MCF 10A (cell line): ENCODE data around the gene DLL3. TPM values are rescaled to one million over a fixed set of nuclear protein-coding genes. Genes with fewer than 3 reads are reported as not detected.
A peak's percentile ranks its signal among the peaks of the same experiment; 100 is the strongest.

ENCODE experiments used
- BruUV-seq: library from RNA; stranded (reverse); fragments of 400-500 nt; replicated peaks from 2 replicates; lab custom pipeline; 2021; lab: Mats Ljungman, UMichigan
- CTCF ChIA-PET: fragments of 300-600 bp; sonication (Branson Sonifier 250); formaldehyde crosslinking; extraction: SDS; loops from one replicate; lab custom pipeline; 2021; ENCODE audit warnings: antibody characterized with exemption, inconsistent platforms; lab: Yijun Ruan, JAX
- POLR2A ChIA-PET: fragments of 300-600, 350-650 bp; sonication (Branson Sonifier 250); formaldehyde crosslinking; extraction: SDS; loops from one replicate; lab custom pipeline; 2020; ENCODE audit warnings: antibody characterized with exemption, inconsistent platforms; lab: Yijun Ruan, JAX
- DNase-seq: peaks from one replicate; pipeline ENCODE4 v3.0.0-alpha.2; 2018; ENCODE audit not compliant: unreplicated experiment
- H3K27ac Mint-ChIP-seq: one replicate; pipeline ENCODE4 v1.8.0; 2022; ENCODE audit warnings: mild to moderate bottlenecking, low read depth, mixed read lengths; ENCODE audit not compliant: unreplicated experiment
- H3K27me3 Mint-ChIP-seq: one replicate; pipeline ENCODE4 v1.8.0; 2022; ENCODE audit warnings: mixed read lengths; ENCODE audit not compliant: insufficient read depth, unreplicated experiment
- H3K36me3 Mint-ChIP-seq: one replicate; pipeline ENCODE4 v1.8.0; 2022; ENCODE audit warnings: mild to moderate bottlenecking, moderate library complexity, mixed read lengths; ENCODE audit not compliant: insufficient read depth, unreplicated experiment
- H3K4me1 Mint-ChIP-seq: one replicate; pipeline ENCODE4 v1.8.0; 2022; ENCODE audit warnings: mixed read lengths; ENCODE audit not compliant: insufficient read depth, unreplicated experiment
- H3K4me3 Mint-ChIP-seq: one replicate; pipeline ENCODE4 v1.8.0; 2022; ENCODE audit warnings: mild to moderate bottlenecking, moderate library complexity, mixed read lengths; ENCODE audit not compliant: unreplicated experiment
- H3K9me3 Mint-ChIP-seq: one replicate; pipeline ENCODE4 v1.8.0; 2022; ENCODE audit warnings: mixed read lengths; ENCODE audit not compliant: unreplicated experiment
- CTCF ChIP-seq: fragments of 200-600 bp; IDR thresholded peaks from one replicate; pipeline ENCODE4 v1.8.0; 2022; ENCODE audit warnings: antibody characterized with exemption, mild to moderate bottlenecking; ENCODE audit not compliant: unreplicated experiment
- intact Hi-C: fragments of 100-400 bp; cut with micrococcal nuclease; formaldehyde crosslinking; loops from 2 replicates; pipeline ENCODE4 v1.14.1; 2022
- total RNA-seq: library from RNA; stranded (reverse); gene quantifications from 2 replicates; pipeline ENCODE4 v1.2.3, GENCODE V29; 2022

DLL3 gene
- total RNA-seq, 1 experiment from 2014 or later = 0.68 TPM

DNA sequence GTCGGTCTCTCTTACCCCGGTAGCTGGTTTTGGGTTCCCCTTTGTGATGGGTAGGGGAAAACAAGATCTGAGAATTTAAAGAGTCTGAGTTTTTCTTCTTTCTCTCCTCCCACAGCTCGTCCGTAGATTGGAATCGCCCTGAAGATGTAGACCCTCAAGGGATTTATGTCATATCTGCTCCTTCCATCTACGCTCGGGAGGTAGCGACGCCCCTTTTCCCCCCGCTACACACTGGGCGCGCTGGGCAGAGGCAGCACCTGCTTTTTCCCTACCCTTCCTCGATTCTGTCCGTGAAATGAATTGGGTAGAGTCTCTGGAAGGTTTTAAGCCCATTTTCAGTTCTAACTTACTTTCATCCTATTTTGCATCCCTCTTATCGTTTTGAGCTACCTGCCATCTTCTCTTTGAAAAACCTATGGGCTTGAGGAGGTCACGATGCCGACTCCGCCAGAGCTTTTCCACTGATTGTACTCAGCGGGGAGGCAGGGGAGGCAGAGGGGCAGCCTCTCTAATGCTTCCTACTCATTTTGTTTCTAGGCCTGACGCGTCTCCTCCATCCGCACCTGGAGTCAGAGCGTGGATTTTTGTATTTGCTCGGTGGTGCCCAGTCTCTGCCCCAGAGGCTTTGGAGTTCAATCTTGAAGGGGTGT lies 9.1 kb downstream of the DLL3 start:
- no peak for TF ChIP-seq CTCF
- Mint-ChIP-seq H3K4me3 (peak overlapping the region; percentile 71), H3K4me1 (no peaks in the 10 kb centered on the region), H3K36me3 (no peaks in the 10 kb centered on the region), H3K27ac (no peak overlapping the region), H3K9me3 (no peaks in the 10 kb centered on the region), H3K27me3 (peaks cover 33% of the 10 kb centered on the region)
- ChIA-PET POLR2A (no interaction called here), CTCF (interaction anchor here (0.6 to 0.7 kb wide), 2 partner anchors 20 to 117 kb away, joined by 3 read pairs; partner anchors contain the start of gene PAF1)
- DNase-seq = no peak
- TSS peak; percentile 24 for BruUV-seq
- intact Hi-C loops = no loop called here

DNA sequence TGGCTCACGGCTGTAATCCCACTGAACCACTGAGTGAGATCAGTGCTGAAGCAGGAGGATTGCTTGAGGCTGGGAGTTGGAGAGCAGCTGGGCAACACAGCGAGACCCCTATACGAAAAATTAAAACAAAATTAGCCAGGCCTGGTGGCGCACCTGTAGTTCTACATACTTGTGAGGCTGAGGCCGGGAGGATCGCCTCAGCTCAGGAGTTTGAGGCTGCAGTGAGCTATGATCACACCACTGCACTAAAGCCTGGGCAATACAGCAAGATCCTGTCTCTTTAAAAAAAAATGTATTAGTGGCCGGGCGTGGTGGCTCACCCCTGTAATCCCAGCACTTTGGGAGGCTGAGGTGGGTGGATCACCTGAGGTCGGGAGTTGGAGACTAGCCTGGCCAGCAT lies 9.9 kb downstream of the DLL3 start:
- no peaks in the 10 kb centered on the region for H3K9me3 Mint-ChIP-seq
- H3K4me1 Mint-ChIP-seq = no peaks in the 10 kb centered on the region
- intact Hi-C loops = no loop called here
- CTCF ChIA-PET = interaction anchor here (0.6 kb wide), 2 partner anchors 31 to 68 kb away, joined by 3 read pairs; no protein-coding TSS in a partner anchor
- POLR2A ChIA-PET = interaction anchor here (0.6 kb wide), 1 partner anchor 165 kb away, joined by 3 read pairs; no protein-coding TSS in a partner anchor
- no peaks in the 10 kb centered on the region for H3K36me3 Mint-ChIP-seq
- no peak overlapping the region for H3K4me3 Mint-ChIP-seq
- peaks cover 35% of the 10 kb centered on the region for H3K27me3 Mint-ChIP-seq
- no peak for DNase-seq
- H3K27ac Mint-ChIP-seq = no peak overlapping the region
- BruUV-seq = no TSS peak
- no peak for TF ChIP-seq CTCF

- ChIA-PET POLR2A (interaction anchor here (0.6 kb wide), 1 partner anchor 165 kb away, joined by 3 read pairs; no protein-coding TSS in a partner anchor), CTCF (interaction anchor here (0.6 kb wide), 2 partner anchors 30 to 69 kb away, joined by 3 read pairs; no protein-coding TSS in a partner anchor)
- BruUV-seq = no TSS peak
- Mint-ChIP-seq H3K27me3 (peaks cover 41% of the 10 kb centered on the region), H3K27ac (no peak overlapping the region), H3K36me3 (no peaks in the 10 kb centered on the region), H3K4me3 (no peak overlapping the region), H3K9me3 (no peaks in the 10 kb centered on the region), H3K4me1 (no peaks in the 10 kb centered on the region)
- no peak for TF ChIP-seq CTCF
- intact Hi-C loops = no loop called here
- no peak for DNase-seq
Measured at GRCh38 chr19:39509233-39509632, 10.5 kb downstream of the DLL3 start.

- intact Hi-C loops = no loop called here
- ChIA-PET POLR2A (interaction anchor here (0.6 to 1.4 kb wide), 2 partner anchors 19 to 47 kb away, joined by 3 read pairs; partner anchors contain the start of gene EID2B), CTCF (interaction anchor here (0.7 to 1.2 kb wide), 3 partner anchors 9 to 38 kb away, joined by 3 to 4 read pairs (median 3); partner anchors contain the start of gene EID2B)
- H3K9me3 Mint-ChIP-seq = no peaks in the 10 kb centered on the region
- H3K27ac Mint-ChIP-seq = no peak overlapping the region
- peaks cover 50% of the 10 kb centered on the region for H3K27me3 Mint-ChIP-seq
- DNase-seq = no peak
- no peak for TF ChIP-seq CTCF
- no TSS peak for BruUV-seq
- H3K4me1 Mint-ChIP-seq = peaks cover 8% of the 10 kb centered on the region
- no peaks in the 10 kb centered on the region for H3K36me3 Mint-ChIP-seq
- no peak overlapping the region for H3K4me3 Mint-ChIP-seq
Measured at GRCh38 chr19:39512988-39513387, 14.2 kb downstream of the DLL3 start.
